ENCODE results near the gene SLFN5. TPM values are rescaled to one million over a fixed set of nuclear protein-coding genes. Genes with fewer than 3 reads are reported as not detected.
A peak's percentile ranks its signal among the peaks of the same experiment; 100 is the strongest.

Gene SLFN5
- total RNA-seq, 6 experiments from 2014 or later = 55.2 to 64.0 (median 56.1) TPM

GRCh38 chr17:35242158-35242804, 591 bp upstream of the SLFN5 start:
- DNase-seq = peak; percentile 23
- TF ChIP-seq CTCF (IDR thresholded peaks at IDR 0.05) = peak; percentile 54
- Mint-ChIP-seq H3K4me1 (ENCODE audit: low read depth) (peaks cover 62% of the 10 kb centered on the region), H3K27ac (peak overlapping the region; percentile 99), H3K9me3 (no peaks in the 10 kb centered on the region), H3K27me3 (ENCODE audit: insufficient read depth) (peaks cover 4% of the 10 kb centered on the region), H3K36me3 (ENCODE audit: low read depth) (peaks cover 5% of the 10 kb centered on the region), H3K4me3 (peak overlapping the region; percentile 98)

GRCh38 chr17:35243561-35244340, 879 bp downstream of the SLFN5 start:
- H3K27ac Mint-ChIP-seq = peak overlapping the region; percentile 99
- peaks cover 19% of the 10 kb centered on the region for H3K36me3 Mint-ChIP-seq (ENCODE audit: low read depth)
- DNase-seq = peak; percentile 69
- H3K27me3 Mint-ChIP-seq (ENCODE audit: insufficient read depth) = peaks cover 4% of the 10 kb centered on the region
- H3K9me3 Mint-ChIP-seq = no peaks in the 10 kb centered on the region
- no peak for TF ChIP-seq CTCF (IDR thresholded peaks at IDR 0.05)
- H3K4me3 Mint-ChIP-seq = peak overlapping the region; percentile 98
- peaks cover 69% of the 10 kb centered on the region for H3K4me1 Mint-ChIP-seq (ENCODE audit: low read depth)

- Mint-ChIP-seq H3K4me1 (ENCODE audit: low read depth) (peaks cover 67% of the 10 kb centered on the region), H3K9me3 (no peaks in the 10 kb centered on the region), H3K4me3 (peak overlapping the region; percentile 98), H3K36me3 (ENCODE audit: low read depth) (peaks cover 28% of the 10 kb centered on the region), H3K27ac (peak overlapping the region; percentile 99), H3K27me3 (ENCODE audit: insufficient read depth) (peaks cover 4% of the 10 kb centered on the region)
- peak; percentile 90 for DNase-seq
- TF ChIP-seq CTCF (IDR thresholded peaks at IDR 0.05) = no peak
These were observed 1.7 kb downstream of the SLFN5 start for GRCh38 chr17:35244341-35245195.

GRCh38 chr17:35245196-35245486, 2.3 kb downstream of the SLFN5 start:
- peaks cover 63% of the 10 kb centered on the region for H3K4me1 Mint-ChIP-seq (ENCODE audit: low read depth)

More at GRCh38 chr17:35245196-35245486, 2.3 kb downstream of the SLFN5 start:
- no peak for TF ChIP-seq CTCF (IDR thresholded peaks at IDR 0.05)
- Mint-ChIP-seq H3K4me3 (peak overlapping the region; percentile 98), H3K27ac (peak overlapping the region; percentile 99), H3K27me3 (ENCODE audit: insufficient read depth) (peaks cover 4% of the 10 kb centered on the region), H3K36me3 (ENCODE audit: low read depth) (peaks cover 31% of the 10 kb centered on the region), H3K9me3 (no peaks in the 10 kb centered on the region)
- DNase-seq = peak; percentile 92

Measured in HFFc6 (cell line).